Activated T-cell treated with anti-CD3 and anti-CD28 coated beads, Interleukin-2, amount 50 U/mL, for 1 hour (primary cell): ENCODE results near the gene CD70.
A peak's percentile ranks its signal among the peaks of the same experiment; 100 is the strongest.
"Not testable (repeated sequence)": the region's sequence is repeated elsewhere in the genome, so short reads cannot be mapped to it uniquely, and the experiment has no call there.

ENCODE experiments used
- DNase-seq: peaks from one replicate; pipeline ENCODE4 v3.0.0-alpha.2; 2020

The CD70 gene, protein sequence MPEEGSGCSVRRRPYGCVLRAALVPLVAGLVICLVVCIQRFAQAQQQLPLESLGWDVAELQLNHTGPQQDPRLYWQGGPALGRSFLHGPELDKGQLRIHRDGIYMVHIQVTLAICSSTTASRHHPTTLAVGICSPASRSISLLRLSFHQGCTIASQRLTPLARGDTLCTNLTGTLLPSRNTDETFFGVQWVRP

DNA sequence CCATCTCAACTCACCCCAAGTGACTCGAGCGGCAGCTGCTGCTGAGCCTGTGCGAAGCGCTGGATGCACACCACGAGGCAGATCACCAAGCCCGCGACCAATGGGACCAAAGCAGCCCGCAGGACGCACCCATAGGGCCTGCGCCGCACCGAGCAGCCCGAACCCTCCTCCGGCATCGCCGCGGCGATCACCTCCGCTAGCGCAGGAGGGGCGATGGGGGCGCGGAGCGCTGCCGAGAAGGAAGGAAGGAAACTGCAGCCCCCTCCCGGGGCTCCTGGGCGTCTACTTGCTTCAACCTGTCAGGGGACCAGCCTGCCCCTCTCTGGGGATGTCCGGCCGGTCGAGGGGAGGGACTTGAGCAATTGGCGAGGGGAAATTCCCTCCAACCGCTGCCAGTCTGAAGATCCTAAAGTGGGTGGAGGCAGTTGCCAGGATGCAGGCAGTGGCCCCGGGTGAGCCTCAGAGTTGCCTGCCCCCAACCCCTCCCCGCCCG is at the start of gene CD70:
Gene CD70, minus strand, starts transcription at position 324 of the 493 bp plus-strand sequence. Its CDS starts 148 bp downstream, at position 176.
- DNase-seq, result peak; percentile 53

DNA sequence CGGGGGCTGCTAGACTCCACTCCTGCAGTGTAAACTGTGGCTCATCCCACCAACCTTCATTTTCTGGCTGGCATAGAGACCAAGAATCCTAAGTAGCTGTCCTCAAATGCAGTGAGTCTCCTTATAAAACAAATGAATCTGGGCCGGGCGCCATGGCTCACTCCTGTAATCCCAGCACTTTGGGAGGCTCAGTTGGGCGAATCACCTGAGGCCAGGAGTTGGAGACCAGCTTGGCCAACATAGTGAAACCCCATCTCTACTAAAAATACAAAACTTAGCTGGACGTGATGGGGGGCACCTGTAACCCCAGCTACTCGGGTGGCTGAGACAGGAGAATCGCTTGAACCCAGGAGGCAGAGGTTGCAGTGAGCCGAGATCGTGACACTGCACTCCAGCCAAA is 49.4 kb upstream of the CD70 start:
- not testable (repeated sequence) for DNase-seq

DNA sequence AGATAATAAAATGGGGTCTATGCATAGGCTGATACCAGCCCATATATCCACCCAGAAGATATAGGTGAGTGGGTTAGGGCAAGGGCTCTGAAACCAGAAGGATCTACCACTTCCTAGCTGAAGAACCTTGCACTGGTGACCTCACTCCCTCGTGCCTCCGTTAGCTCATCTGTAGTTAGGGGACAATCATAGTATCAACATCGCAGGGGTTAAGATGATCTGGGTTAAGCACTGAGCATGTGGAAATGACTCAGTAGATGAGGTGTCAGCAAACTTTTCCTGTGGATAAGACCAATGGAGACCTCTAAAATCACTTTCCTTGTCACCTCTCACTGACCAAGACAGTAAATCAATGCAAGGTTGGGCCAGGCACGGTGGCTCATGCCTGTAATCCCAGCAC is 48.5 kb upstream of the CD70 start:
- no peak for DNase-seq

DNA sequence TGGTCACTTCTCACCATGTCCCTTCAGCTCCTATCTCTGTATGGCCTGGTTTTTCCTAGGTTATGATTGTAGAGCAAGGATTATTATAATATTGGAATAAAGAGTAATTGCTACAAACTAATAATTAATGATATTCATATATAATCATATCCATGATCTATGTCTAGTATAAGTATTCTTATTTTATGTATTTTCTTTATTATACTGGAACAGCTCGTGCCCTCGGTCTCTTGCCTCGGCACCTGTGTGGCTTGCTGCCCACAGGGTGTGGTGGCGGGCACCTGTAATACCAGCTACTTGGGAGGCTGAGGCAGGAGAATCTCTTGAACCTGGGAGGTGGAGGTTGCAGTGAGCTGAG is 42.5 kb upstream of the CD70 start:
- not testable (repeated sequence) for DNase-seq

DNA sequence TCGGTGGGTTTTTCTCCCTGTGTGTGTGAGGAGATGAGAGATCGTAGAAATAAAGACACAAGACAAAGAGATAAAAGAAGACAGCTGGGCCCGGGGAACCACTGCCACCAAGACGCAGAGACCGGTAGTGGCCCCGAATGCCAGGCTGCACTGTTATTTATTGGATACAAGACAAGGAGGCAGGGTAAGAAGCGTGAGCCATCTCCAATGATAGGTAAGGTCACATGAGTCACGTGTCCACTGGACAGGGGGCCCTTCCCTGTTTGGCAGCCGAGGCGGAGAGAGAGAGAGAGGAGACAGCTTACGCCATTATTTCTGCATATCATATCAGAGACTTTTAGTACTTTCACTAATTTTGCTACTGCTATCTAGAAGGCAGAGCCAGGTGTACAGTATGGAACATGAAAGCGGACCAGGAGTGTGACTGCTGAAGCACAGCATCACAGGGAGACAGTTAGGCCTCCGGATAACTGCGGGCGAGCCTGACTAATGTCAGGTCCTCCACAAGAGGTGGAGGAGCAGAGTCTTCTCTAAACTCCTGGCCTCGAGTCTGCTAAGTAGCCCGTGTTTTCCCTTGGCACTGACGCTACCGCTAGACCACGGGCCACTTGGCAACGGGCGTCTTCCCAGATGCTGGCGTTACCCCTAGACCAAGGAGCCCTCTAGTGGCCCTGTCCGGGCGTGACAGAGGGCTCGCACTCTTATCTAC is 42.0 kb upstream of the CD70 start:
- DNase-seq, result peak; percentile 42

DNA sequence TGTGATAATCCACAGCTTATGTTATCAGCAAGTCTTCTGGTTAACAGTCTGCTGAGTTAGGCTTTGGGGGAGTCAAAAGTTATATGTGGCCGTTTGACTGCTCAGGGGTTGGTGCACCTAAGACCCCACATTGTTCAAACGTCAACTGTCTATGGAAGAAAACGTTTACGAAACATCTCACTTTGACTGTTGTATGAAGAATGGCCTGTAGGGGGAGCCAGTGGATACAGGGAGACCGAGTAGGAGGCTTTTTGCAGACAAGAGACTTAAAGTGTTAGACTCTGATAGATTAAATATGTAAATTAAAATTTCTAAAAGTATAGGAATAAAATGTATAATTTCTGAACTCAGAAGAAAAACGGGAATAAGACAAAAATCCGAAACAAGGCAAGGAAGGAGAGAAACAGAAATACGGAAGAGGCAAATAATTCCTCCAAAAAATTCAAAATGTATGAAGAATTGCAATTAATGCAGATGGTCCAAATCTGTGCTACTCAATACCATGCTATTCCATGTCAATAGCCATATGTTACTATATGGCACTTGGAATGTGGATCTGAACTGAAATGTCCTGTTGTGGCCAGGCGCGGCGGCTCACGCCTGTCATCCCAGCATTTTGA is 41.2 kb upstream of the CD70 start:
- peak; percentile 50 for DNase-seq

DNA sequence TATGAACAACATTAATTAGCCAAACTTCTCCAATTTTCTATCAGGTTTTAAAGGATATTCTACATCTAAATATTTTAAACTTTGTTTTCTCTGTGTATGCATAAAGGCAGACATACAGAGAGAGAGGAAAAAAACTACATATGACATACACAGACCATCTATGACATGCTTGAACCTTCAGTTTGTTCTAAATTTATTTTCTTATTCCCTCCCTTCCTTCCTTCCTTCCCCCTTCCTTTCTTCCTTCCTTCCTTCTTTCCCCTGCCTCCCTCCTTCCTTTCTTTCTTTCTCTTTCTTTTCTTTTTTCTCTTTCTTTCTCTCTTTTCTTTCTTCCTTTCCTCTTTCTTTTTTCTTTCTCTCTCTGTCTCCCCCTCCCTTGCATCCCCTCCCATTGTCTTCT is 35.8 kb upstream of the CD70 start:
- DNase-seq, result no peak

DNA sequence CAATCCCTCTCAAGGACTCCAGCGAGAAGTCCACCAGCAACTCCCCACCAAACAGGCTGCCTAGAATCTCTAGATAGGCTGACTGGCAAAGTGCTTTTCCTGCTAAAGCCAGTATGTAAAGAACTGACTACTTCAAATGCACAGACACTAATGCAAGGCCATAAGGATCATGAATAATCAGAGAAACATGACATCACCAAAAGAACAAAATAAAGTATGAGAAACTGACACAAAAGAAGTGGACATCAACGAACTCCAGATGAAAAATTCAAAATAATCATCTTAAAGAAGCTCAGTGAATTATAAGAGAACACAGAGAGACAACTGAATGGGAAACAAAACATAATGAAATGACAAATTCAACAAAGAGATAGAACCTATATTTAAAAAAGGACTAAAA is 26.4 kb upstream of the CD70 start:
- no peak for DNase-seq

DNA sequence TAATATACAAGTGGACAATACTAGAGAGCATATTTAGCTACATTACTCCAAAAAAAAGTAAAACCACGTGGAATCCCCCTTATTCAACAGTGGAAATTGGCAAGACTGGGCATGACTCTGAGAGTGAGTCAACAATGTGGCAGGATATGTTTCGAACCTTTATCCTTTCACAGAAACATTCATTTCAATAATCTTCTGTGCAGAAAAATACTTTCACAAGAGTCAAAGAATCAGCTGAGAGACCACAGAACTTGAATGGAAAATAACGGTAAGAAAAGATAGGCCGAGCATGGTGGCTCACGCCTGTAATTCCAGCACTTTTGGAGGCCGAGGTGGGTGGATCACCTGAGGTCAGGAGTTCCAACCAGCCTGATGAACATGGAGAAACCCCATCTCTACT is 25.1 kb upstream of the CD70 start:
- no peak for DNase-seq

DNA sequence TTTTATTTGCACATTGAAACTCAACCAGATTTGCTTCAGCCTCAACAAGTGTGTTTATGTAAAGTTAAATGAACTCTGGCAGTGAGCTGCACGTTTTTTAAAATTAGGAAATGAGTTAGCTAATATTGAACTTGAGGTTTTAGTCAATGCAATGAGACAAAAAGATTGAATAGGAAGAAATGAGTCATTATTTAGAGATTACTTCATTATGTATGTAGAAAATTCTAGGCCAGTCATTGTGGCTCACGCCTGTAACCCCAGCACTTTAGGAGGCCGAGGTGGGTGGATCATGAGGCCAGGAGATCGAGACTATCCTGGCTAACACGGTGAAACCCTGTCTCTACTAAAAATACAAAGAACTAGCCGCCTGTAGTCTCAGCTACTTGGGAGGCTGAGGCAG is 22.8 kb upstream of the CD70 start:
- DNase-seq, result no peak

DNA sequence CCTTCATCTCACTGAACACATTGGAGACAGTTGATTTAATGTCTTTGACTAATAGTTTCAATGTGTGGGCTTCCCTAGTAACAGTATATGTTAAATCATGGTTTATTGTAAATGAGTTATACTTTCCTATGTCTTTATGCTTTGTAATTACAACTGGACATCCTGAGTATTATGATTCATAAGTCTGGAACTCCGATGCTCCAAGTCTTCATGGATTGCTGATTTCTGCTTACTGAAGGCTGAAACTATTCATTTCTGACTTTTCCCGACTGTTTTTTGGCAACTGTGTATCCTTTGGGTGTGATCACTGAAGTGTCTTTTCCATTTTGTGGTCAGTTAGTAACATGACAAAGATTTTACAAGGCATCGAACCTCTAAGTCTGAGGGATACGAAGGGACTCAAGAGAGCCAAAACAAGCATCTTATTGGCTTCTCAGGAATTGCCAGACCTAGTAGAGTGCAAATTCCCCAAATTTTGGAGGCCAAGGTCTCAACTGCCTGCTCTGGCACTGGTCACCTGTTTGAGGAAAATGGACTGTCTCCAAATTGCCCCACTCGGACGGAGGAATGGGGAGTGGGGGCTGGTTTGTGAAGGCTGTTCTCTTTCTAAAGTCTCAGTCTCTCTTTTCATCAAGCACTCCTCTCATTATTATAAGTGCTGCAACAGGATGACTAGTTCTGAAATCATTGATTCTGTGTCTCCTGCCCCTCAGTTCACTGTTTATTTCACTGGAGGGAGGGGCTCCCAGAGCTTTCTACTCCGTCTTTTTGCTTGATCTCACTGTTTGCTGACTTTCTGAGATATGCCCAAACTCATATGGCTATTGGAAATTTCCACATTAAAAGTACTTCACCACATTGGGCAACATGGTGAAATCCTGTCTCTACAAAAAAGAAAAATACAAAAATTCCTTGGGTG is 20.2 kb upstream of the CD70 start:
- no peak for DNase-seq

DNA sequence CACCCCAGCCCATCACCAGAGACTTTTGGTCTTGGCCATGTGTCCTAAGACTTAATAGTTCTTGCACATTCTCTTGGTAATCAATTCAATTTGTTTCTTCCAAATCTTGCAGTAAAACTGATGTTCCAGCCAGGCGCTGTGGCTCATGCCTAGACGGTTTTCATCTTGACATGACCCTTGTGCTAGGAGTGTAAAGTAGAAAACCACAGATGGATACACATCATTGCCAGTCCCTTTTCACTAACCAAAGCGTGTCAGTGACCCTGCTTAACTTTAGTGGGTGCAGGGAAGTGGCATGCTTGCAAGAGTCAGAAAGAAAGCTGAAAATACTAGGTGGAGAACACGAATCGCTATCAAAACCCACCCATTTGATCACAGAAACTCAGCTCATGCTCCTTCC is 18.0 kb upstream of the CD70 start:
- DNase-seq, result no peak

DNA sequence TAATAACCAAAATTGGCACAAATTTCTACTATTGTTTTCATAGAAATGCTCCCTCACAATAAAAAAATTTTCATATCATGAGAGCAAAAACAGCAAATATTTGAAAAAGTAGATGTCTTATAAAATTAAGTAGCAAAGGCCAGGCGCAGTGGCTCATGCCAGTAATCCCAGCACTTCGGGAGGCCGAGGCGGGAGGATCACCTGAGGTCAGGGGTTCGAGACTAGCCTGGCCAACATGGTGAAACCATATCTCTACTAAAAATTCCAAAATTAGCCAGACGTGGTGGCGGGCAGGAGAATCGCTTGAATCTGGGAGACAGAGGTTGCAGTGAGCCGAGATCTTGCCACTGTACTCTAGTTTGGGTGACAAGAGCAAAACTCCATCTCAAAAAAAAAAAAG is 17.2 kb upstream of the CD70 start:
- DNase-seq, result not testable (repeated sequence)

DNA sequence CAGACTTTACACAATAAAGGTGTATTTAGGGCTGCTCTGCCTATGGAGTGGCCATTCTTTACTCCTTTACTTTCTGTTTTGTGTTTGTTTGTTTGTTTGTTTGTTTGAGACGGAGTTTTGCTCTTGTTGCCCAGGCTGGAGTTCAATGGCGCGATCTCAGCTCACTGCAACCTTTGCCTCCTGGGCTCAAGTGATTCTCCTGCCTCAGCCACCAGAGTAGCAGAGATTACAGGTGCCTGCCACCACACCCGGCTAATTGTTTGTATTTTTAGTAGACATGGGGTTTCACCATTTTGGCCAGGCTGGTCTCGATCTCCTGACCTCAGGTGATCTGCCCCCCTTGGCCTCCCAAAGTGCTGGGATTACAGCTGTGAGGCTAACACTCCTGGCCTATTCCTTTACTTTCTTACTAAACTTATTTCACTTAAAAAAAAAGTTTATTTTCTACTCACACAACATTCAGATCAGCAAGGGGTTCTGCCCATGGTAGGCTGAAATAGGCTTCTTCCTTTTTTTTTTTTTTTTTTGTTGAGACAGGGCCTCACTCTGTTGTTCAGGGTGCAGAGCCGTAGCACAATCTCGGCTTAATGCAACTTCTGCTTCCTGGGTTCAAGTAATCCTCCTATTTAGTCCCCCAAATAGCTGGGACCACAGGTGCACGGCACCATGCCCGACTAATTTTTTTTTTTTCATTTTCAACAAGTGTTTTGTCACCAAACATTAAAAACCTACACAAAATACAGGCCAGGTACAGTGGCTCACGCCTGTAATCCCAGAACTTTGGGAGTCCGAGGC is 15.5 kb upstream of the CD70 start:
- not testable (repeated sequence) for DNase-seq

DNA sequence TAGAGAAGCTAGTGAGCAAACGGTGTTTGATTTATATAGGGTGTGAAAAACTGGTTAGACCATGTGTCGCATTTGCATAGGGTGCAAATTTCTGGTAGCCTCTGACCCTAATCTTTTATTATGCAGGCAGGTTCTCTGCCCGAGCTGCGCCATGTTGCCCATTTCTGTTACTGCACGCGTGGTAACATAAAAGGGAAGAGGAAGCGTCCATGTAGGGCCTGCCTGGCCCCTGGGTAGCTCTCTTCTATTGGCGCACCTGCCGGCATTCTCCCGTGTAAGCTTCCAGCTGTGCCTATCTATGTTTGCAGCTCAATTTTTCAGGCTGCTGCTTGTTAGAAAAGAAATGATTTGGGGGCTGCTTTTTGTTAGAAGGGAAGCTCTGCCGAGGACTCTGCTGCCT is 14.0 kb upstream of the CD70 start:
- DNase-seq, result no peak

DNA sequence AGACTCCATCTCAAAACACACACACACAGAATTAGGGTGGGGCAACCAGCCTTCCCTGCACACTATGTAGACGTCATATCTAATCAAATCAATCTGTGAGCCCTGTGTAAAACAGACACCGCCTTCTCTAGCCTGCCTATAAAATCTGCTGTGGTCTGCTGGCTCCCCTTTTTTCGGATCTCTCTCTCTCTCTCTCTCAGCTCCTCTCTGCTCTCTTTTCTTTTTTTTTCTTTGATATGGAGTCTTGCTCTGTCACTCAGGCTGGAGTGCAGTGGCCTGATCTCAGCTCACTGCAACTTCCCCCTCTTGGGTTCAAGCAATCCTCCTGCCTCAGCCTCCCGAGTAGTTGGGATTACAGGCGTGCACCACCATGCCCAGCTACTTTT is 11.8 kb upstream of the CD70 start:
- DNase-seq, result no peak

DNA sequence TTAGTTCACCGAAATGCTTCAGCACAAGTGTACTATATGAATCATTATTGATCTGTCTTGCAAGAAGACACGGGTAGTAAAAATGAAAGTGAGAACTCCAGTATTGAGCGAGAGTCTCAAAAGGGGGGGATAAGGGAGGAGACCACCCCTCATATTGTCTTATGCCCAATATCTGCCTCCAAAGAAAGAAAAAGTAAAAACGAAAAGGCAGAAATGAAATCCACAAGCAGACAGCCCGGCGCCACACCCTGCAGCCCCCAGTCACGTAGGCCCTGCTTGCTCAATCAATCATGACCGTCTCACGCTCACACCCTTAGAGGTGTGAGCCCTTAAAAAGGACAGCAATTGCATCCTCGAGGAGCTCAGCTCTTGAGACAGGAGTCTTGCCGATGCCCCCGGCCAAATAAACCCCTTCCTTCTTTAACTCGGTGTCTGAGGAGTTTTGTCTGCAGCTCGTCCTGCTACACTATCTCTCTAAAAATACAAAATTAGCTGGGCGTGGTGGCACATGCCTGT is 10.6 kb upstream of the CD70 start:
- not testable (repeated sequence) for DNase-seq

DNA sequence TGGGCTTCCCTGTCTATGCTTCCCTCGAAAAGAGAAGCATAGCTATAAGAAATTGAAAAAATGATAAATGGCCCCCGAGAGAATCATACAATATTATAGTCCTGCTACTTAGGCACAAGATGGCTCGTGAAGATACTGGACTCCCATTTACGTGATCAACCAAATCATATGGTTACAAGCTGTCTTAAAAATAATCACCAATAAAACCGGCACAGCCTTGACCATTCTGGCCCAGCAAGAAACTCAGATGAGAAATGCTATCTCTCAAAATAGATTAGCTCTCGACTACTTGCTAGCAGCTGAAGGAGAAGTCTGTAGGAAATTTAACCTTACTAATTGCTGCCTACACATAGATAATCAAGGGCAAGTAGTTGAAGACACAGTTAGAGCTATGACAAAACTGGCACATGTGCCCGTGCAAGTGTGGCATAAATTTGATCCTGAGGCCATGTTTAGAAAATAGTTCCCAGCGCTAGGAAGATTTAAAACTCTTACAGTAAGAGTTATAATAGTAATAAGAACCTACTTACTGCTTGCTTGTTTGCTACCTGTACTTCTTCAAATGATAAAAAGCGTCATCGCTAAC is 10.1 kb upstream of the CD70 start:
- not testable (repeated sequence) for DNase-seq

DNA sequence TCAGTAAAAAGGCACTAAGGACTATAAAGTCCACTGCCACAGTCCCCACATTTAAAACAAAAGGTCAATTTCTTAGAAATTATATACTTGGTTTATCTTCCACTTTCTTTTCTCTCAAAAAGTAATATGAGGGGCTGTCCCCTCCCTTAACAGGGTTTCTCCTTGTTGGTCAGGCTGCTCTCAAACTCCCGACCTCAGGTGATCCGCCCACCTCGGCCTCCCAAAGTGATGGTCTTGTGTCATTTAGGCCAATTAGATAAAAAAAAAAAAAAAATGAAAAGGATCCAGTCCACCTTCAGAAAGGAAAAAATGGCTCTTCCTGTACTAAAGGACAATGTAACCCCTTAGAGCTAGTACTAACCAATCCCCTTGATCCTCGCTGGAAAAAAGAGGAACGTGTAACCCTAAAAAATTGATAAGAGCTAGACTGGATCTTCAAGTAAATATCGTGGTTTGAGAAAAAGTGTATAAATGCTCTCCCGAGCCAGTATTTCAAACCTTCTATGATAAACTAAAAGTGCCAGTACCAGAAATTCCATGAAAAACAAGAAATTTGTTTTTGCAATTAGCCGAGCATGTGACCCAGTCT is 9.0 kb upstream of the CD70 start:
- no peak for DNase-seq

DNA sequence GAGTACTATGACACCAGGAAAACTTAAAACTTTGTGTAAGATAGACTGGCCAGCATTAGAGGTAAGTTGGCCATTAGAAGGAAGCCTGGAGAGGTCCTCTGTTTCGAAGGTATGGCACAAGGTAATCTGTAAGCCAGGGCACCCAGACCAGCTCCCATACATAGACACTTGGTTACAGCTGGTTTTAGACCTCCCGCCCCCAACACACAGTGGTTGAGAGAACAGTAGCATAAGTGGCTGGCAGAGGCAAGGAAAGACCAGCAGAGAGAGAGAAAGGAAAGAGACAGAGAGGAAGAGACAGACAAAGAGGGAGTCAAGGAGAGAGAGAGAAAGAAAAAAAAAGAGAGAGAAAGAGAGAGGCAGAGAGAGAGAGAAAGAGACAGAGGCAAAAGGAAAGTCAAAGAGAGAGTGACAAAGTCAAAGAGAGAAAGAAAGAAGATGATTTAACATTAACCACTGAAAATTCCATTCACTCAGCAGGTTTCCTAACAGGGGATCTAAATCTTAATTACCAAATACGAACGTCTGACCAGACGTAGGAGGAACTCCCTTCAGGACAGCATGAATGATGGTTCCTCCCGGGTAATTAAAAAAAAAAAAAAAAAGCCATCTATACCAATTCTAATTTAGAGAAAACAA is 7.4 kb upstream of the CD70 start:
- not testable (repeated sequence) for DNase-seq
